Heart left ventricle (tissue), 13 donors: ENCODE measurements around the gene ERCC6L2.

Experiments
- CTCF ChIP-seq, 12 donors: fragments of 200-600 bp; sonication (generic) in 4 of 12; IDR thresholded peaks; one replicate each; pipeline versions ENCODE4 v1.5.0 to v1.8.0; 2018 to 2022; ENCODE audit warnings: antibody characterized with exemption in 12 of 12, mild to moderate bottlenecking in 5 of 12
- POLR2A ChIP-seq, 2 donors: fragments of 450-650 bp; IDR thresholded peaks; one replicate each; pipeline ENCODE4 v1.6.1; 2017; ENCODE audit warnings: antibody characterized with exemption in 2 of 2, mild to moderate bottlenecking in 2 of 2, moderate library complexity in 2 of 2
- donor health status: ischemic (EF 13 %, LVEDD 7.1; RV severe dilation, severe dysfunction).
- donor health status: DM: no; HTN: yes; CAD: no.
- donor health status: DM: no; HTN: no; CAD: no.
- donor health status: ischemic (EF 25% LVEDD 6.9; RV normal size, moderate dysfunction).
- donor health status: ischemic (EF 25% LVEDD 5.7; RV mildly dilated, moderate dysfunction).
- donor health status: ischemic (EF 35%, LVEDD 5.7; RV mildly dilated, moderate dysfunction).
- donor health status: nonischemic (EF 11% LVEDD 7.7; RV severe dilation, severe dysfunction).
- donor health status: DM: yes; HTN: yes; CAD: no.
- donor health status: PGD.
- donor health status: ischemic (EF 29% LVEDD 5.4; RV normal size, mild dysfunction).
- donor health status: nonischemic (EF 23%, LVEDD 6.1; RV moderate dilation, normal function).

DNA sequence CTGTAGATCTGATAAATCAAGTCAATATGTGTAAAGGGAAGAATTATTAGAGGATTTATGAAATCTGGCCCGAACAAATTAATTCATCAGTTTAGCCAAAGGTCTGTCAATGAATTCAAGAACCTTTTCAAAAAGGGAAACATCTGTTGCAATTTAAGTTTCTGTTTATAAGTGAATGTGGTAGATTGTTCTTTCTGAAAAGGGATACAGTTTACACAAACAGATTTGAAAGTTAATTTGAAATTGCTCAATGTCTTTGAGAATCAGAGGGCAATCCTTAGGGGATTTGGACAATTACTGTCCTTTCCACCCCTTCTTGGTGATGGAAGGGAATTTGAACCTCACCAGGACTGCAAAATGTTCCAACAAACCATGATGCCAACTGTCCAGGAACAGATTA is 29.7 kb upstream of the ERCC6L2 start:
- no peak for TF ChIP-seq CTCF (IDR thresholded peaks at IDR 0.05)
- TF ChIP-seq POLR2A (IDR thresholded peaks at IDR 0.05) = no peak
